Measurements from ENCODE around the gene MSI2. TPM values are rescaled to one million over a fixed set of nuclear protein-coding genes. Genes with fewer than 3 reads are reported as not detected.

MSI2 gene
- polyA plus RNA-seq, 1 experiment, result 9.2 TPM

DNA sequence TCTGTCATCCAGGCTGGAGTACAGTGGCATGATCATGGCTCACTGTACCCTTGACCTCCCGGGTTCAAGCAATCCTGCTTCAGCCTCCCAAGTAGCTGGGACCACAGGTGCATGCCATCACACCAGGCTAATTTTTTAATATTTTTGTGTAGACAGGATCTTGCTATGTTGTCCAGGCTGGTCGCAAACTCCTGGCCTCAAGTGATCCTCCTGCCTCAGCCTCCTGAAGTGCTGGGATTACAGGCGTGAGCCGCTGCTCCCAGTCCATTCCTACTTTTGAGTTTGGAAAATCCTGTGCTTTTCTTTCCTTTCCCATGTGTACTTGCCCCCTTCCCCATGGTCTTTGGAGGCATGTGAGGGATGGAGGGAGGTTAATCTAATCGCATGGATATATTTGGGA lies 60.0 kb downstream of the MSI2 start:
- TF ChIP-seq, protein P1, sequence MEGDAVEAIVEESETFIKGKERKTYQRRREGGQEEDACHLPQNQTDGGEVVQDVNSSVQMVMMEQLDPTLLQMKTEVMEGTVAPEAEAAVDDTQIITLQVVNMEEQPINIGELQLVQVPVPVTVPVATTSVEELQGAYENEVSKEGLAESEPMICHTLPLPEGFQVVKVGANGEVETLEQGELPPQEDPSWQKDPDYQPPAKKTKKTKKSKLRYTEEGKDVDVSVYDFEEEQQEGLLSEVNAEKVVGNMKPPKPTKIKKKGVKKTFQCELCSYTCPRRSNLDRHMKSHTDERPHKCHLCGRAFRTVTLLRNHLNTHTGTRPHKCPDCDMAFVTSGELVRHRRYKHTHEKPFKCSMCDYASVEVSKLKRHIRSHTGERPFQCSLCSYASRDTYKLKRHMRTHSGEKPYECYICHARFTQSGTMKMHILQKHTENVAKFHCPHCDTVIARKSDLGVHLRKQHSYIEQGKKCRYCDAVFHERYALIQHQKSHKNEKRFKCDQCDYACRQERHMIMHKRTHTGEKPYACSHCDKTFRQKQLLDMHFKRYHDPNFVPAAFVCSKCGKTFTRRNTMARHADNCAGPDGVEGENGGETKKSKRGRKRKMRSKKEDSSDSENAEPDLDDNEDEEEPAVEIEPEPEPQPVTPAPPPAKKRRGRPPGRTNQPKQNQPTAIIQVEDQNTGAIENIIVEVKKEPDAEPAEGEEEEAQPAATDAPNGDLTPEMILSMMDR (IDR thresholded peaks at IDR 0.05; ENCODE audit: insufficient read depth, low read depth, low read length), result no peak
- ChIA-PET CTCF (no interaction called here), POLR2A (no interaction called here)
- Histone ChIP-seq H3K4me3 (ENCODE audit: low read depth, low read length) (no peak overlapping the region), H3K36me3 (ENCODE audit: control insufficient read depth, insufficient read depth, low read length) (no peaks in the 10 kb centered on the region), H3K27me3 (ENCODE audit: control insufficient read depth, insufficient read depth, low read length) (no peaks in the 10 kb centered on the region)
- no peak for DNase-seq (ENCODE audit: low read depth)

DNA sequence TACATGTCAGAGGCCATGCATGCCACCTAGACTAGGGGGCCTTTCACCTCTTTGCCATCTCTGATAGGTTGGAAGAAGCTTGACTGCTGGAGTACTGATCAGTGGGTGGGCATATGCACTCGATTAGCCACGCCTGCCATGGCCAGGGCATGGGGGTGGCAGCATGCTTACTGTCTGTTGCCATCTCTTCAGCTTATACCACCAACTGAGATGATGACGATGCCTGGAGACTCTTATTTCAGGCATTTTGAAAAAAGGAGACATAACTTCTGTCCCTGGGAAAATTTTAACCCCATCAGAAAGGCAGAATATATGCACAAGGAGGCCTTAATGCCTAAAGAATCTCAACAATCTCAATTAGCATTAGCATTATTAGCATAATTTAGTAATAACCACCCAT lies 60.8 kb downstream of the MSI2 start:
- TF ChIP-seq, protein P1 (IDR thresholded peaks at IDR 0.05; ENCODE audit: insufficient read depth, low read depth, low read length), result no peak
- Histone ChIP-seq H3K36me3 (ENCODE audit: control insufficient read depth, insufficient read depth, low read length) (no peaks in the 10 kb centered on the region), H3K4me3 (ENCODE audit: low read depth, low read length) (no peak overlapping the region), H3K27me3 (ENCODE audit: control insufficient read depth, insufficient read depth, low read length) (no peaks in the 10 kb centered on the region)
- ChIA-PET POLR2A (no interaction called here), CTCF (no interaction called here)
- no peak for DNase-seq (ENCODE audit: low read depth)

DNA sequence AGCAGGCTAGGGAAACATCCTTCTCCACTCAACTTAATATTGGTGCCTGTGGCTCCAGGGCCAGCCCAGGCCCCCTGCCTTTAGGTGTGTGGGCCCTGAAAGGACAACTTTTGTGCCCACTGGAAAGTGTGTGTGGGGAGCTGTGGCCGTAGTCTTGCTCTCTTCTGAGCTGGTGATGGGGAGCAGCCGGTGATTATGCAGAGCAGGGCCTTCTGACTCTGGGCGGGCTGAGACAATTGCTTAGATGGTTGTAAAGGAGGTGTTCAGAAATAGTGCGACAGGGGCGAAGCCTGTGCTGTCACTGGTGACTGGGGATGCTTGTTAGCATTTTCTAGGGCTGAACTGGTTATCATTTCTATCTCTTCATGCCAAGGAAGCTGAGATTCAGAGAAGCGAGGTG lies 62.6 kb downstream of the MSI2 start:
- Histone ChIP-seq H3K36me3 (ENCODE audit: control insufficient read depth, insufficient read depth, low read length) (no peaks in the 10 kb centered on the region), H3K27me3 (ENCODE audit: control insufficient read depth, insufficient read depth, low read length) (no peaks in the 10 kb centered on the region), H3K4me3 (ENCODE audit: low read depth, low read length) (no peak overlapping the region)
- CTCF ChIA-PET, result interaction anchor here (1.7 kb wide), 1 partner anchor 11 kb away, joined by 4 read pairs; no protein-coding TSS in a partner anchor
- POLR2A ChIA-PET, result no interaction called here
- TF ChIP-seq, protein P1 (IDR thresholded peaks at IDR 0.05; ENCODE audit: insufficient read depth, low read depth, low read length), result no peak
- no peak for DNase-seq (ENCODE audit: low read depth)

DNA sequence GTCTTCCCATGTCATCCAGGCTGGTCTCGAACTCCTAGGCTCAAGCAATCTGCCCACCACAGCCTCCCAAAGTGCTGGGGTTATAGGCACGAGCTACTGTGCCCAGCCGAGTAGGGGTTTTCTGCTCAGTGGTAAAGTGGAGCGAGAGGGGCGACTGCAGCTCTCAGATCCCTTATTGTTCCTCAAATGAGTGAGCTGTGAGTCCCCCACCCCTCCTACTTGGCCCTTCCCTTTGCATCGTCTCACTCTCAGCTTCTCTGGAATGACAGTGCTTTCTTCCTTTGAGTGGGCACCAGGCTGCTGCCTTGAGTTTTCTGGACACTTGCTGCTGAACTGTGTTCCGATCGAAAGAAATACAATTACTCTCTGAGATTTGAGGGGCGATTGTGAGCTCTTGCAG lies 63.5 kb downstream of the MSI2 start:
- H3K4me3 ChIP-seq (ENCODE audit: low read depth, low read length), result no peak overlapping the region
- CTCF ChIA-PET, result interaction anchor here (1.0 to 1.7 kb wide), 2 partner anchors 10 to 76 kb away, joined by 3 to 4 read pairs; no protein-coding TSS in a partner anchor

DNA sequence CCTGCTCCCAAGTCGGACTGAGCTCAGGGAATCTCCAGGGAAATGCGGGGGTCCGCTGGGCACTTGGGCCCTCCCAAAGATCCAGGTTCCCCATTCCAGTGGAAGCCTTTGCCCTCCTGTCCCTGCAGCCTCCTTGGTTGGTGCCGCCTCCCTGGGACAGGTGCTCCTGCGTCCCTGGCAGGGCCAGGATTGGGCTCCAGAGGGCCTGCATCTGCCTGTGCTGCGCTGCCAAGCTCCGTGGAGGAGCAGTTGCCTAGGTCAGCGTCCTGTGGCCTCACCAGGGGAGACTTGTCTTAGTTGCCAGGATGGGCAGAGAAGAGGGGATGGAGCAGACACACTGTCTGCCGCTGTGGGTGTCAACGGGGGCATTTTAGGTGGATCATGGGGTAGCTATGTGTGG lies 67.1 kb downstream of the MSI2 start:
- no peak overlapping the region for H3K4me3 ChIP-seq (ENCODE audit: low read depth, low read length)
- ChIA-PET POLR2A (no interaction called here), CTCF (no interaction called here)
- no peaks in the 10 kb centered on the region for H3K27me3 ChIP-seq (ENCODE audit: control insufficient read depth, insufficient read depth, low read length)
- H3K36me3 ChIP-seq (ENCODE audit: control insufficient read depth, insufficient read depth, low read length), result no peaks in the 10 kb centered on the region
- DNase-seq (ENCODE audit: low read depth), result no peak
- TF ChIP-seq, protein P1 (IDR thresholded peaks at IDR 0.05; ENCODE audit: insufficient read depth, low read depth, low read length), result no peak

More for the DNA sequence above, 63.5 kb downstream of the MSI2 start:
- H3K36me3 ChIP-seq (ENCODE audit: control insufficient read depth, insufficient read depth, low read length), result no peaks in the 10 kb centered on the region
- no peaks in the 10 kb centered on the region for H3K27me3 ChIP-seq (ENCODE audit: control insufficient read depth, insufficient read depth, low read length)
- POLR2A ChIA-PET, result no interaction called here
- TF ChIP-seq, protein P1 (IDR thresholded peaks at IDR 0.05; ENCODE audit: insufficient read depth, low read depth, low read length), result no peak
- no peak for DNase-seq (ENCODE audit: low read depth)
